ENCODE results near the gene PRDM5. TPM values are rescaled to one million over a fixed set of nuclear protein-coding genes. Genes with fewer than 3 reads are reported as not detected.

The PRDM5 gene
- total and polyA plus RNA-seq, 2 experiments from 2014 or later = 8.7 to 12.6 TPM

- Histone ChIP-seq H3K9me3 (ENCODE audit: low read depth) (no peaks in the 10 kb centered on the region), H2AFZ (no peak overlapping the region), H3K27ac (no peak overlapping the region), H3K4me2 (ENCODE audit: unreplicated experiment) (no peak overlapping the region), H3K4me3 (no peak overlapping the region), H3K9me2 (ENCODE audit: insufficient read depth) (no peaks in the 10 kb centered on the region), H3K36me3 (ENCODE audit: low read depth) (no peaks in the 10 kb centered on the region), H3F3A (ENCODE audit: insufficient read depth) (no peaks in the 10 kb centered on the region), H3K79me2 (ENCODE audit: insufficient read depth) (no peaks in the 10 kb centered on the region), H3K27me3 (replicated peaks; ENCODE audit: insufficient read depth) (no peaks in the 10 kb centered on the region), H3K4me1 (ENCODE audit: insufficient read depth) (no peaks in the 10 kb centered on the region), H3K9ac (no peak overlapping the region), H4K20me1 (ENCODE audit: insufficient read depth) (no peaks in the 10 kb centered on the region)
- in situ Hi-C loops (cut with MboI) = no loop called here
- DNase-seq = no peak
- TF ChIP-seq EZH2phosphoT487 (IDR thresholded peaks at IDR 0.05; ENCODE audit: insufficient read depth, low read depth) = no peak
- no peak for TF ChIP-seq EZH2 (IDR thresholded peaks at IDR 0.05; ENCODE audit: insufficient read depth, poor library complexity, severe bottlenecking)
These were observed 17.2 kb upstream of the PRDM5 start for GRCh38 chr4:120939693-120940092.

- peaks cover 21% of the 10 kb centered on the region for H3K4me1 ChIP-seq (ENCODE audit: insufficient read depth)
These were observed 7.3 kb upstream of the PRDM5 start for GRCh38 chr4:120929847-120930246.

DNA sequence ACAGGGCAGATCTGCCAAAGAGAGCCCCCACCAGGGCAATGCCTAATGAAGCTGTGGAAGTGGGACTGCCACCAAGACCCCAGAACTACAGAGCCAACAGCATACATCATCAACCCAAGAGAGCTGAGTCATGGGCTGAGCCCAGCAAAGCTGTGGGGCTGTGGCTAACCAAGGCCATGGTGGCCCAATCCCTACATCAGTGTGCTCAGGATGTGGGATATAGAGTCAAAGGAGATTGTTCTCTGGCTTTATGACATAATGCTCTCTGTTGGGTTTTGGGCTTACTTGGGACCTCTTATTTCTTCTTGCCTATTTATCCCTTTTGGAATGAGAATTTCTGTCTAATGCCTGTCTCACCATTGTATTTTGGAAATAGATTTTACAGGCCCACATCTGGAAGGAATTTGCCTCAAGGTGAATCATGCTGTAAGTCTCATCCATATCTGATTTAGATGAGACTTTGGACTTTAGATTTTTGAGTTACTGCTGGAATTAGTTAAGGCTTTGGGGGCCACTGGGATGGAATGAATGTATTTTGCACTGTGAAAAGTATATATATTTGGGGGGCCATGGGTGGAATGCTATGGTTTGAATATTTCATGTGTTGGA, 5.4 kb upstream of the PRDM5 start:
- no peaks in the 10 kb centered on the region for H3K36me3 ChIP-seq (ENCODE audit: low read depth)
- H2AFZ ChIP-seq = no peak overlapping the region
- H3K27me3 ChIP-seq (replicated peaks; ENCODE audit: insufficient read depth) = no peaks in the 10 kb centered on the region
- in situ Hi-C loops (cut with MboI) = no loop called here
- no peak overlapping the region for H3K27ac ChIP-seq
- H3K79me2 ChIP-seq (ENCODE audit: insufficient read depth) = no peaks in the 10 kb centered on the region
- no peak overlapping the region for H3K9ac ChIP-seq
- no peaks in the 10 kb centered on the region for H3K9me2 ChIP-seq (ENCODE audit: insufficient read depth)
- peak overlapping the region; percentile 20 for H3K4me2 ChIP-seq (ENCODE audit: unreplicated experiment)
- no peaks in the 10 kb centered on the region for H3K9me3 ChIP-seq (ENCODE audit: low read depth)
- peaks cover 33% of the 10 kb centered on the region for H3F3A ChIP-seq (ENCODE audit: insufficient read depth)
- H3K4me1 ChIP-seq (ENCODE audit: insufficient read depth) = peaks cover 21% of the 10 kb centered on the region
- no peak overlapping the region for H3K4me3 ChIP-seq
- TF ChIP-seq EZH2phosphoT487 (IDR thresholded peaks at IDR 0.05; ENCODE audit: insufficient read depth, low read depth) (no peak), EZH2 (IDR thresholded peaks at IDR 0.05; ENCODE audit: insufficient read depth, poor library complexity, severe bottlenecking) (no peak)
- DNase-seq = peak; percentile 57
- H4K20me1 ChIP-seq (ENCODE audit: insufficient read depth) = no peaks in the 10 kb centered on the region

More at GRCh38 chr4:120929847-120930246, 7.3 kb upstream of the PRDM5 start:
- Histone ChIP-seq H3K9me3 (ENCODE audit: low read depth) (no peaks in the 10 kb centered on the region), H3F3A (ENCODE audit: insufficient read depth) (peaks cover 27% of the 10 kb centered on the region), H3K4me3 (no peak overlapping the region), H3K27ac (no peak overlapping the region), H3K9me2 (ENCODE audit: insufficient read depth) (no peaks in the 10 kb centered on the region), H3K9ac (no peak overlapping the region), H3K79me2 (ENCODE audit: insufficient read depth) (no peaks in the 10 kb centered on the region), H2AFZ (no peak overlapping the region), H3K27me3 (replicated peaks; ENCODE audit: insufficient read depth) (no peaks in the 10 kb centered on the region), H3K36me3 (ENCODE audit: low read depth) (no peaks in the 10 kb centered on the region), H4K20me1 (ENCODE audit: insufficient read depth) (no peaks in the 10 kb centered on the region), H3K4me2 (ENCODE audit: unreplicated experiment) (no peak overlapping the region)
- WGBS, 2 experiments (ENCODE audit: low coverage in 1 of 2, low lambda C conversion rate in 2 of 2, missing lambda C conversion rate in 2 of 2) = 74 to 80% methylated on average over 1 of the region's 1 CpG
- no peak for DNase-seq
- in situ Hi-C loops (cut with MboI) = no loop called here
- TF ChIP-seq EZH2 (IDR thresholded peaks at IDR 0.05; ENCODE audit: insufficient read depth, poor library complexity, severe bottlenecking) = no peak

DNA sequence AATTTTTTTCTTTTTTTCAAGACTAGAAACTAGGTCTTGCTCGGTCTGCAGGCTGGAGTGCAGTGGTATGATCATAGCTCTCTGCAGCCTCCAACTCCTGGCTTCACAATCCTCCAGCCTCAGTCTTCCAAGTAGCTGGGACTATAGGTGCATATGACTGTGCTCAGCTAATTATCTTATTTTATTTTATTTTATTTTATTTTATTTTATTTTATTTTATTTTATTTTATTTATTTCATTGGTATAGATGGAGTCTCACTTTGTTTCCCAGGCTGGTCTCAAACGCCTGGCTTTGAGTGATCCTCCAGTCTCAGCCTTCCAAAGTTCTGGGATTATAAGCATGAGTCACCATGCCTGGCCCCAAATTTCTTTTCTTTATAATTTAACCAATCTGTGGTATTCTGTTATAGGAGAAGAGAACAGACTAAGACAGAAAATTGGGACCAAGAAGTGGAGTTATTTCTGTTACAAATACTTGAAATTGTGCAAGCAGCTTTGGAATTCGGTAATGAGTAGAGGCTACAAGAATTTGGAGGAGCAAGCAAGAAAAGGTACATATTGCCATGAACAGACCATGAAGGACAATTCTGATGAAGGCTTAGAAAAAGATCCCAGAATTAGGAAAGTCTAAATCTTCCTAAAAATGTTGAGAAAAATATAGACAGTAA, 4.0 kb upstream of the PRDM5 start:
- Histone ChIP-seq H3K4me2 (ENCODE audit: unreplicated experiment) (no peak overlapping the region), H3K27ac (peak overlapping the region; percentile 22; the same call in 1 of the 2 replicates), H3K9me2 (ENCODE audit: insufficient read depth) (no peaks in the 10 kb centered on the region), H3K27me3 (replicated peaks; ENCODE audit: insufficient read depth) (no peaks in the 10 kb centered on the region), H3K9ac (no peak overlapping the region), H3F3A (ENCODE audit: insufficient read depth) (peaks cover 36% of the 10 kb centered on the region), H3K4me1 (ENCODE audit: insufficient read depth) (peaks cover 22% of the 10 kb centered on the region), H2AFZ (no peak overlapping the region), H3K79me2 (ENCODE audit: insufficient read depth) (peaks cover under 1% of the 10 kb centered on the region; the same call in 1 of the 2 replicates), H3K36me3 (ENCODE audit: low read depth) (no peaks in the 10 kb centered on the region), H4K20me1 (ENCODE audit: insufficient read depth) (no peaks in the 10 kb centered on the region), H3K9me3 (ENCODE audit: low read depth) (no peaks in the 10 kb centered on the region), H3K4me3 (no peak overlapping the region)
- DNase-seq = peak; percentile 60
- in situ Hi-C loops (cut with MboI) = no loop called here
- no peak for TF ChIP-seq EZH2phosphoT487 (IDR thresholded peaks at IDR 0.05; ENCODE audit: insufficient read depth, low read depth)
- no peak for TF ChIP-seq EZH2 (IDR thresholded peaks at IDR 0.05; ENCODE audit: insufficient read depth, poor library complexity, severe bottlenecking)
- 23 to 25% methylated on average over 3 of the region's 3 CpGs for WGBS, 2 experiments (ENCODE audit: low coverage in 1 of 2, low lambda C conversion rate in 2 of 2, missing lambda C conversion rate in 2 of 2)

Data from GM23248 (cell line).